ENCODE results near the gene IL36B. TPM values are rescaled to one million over a fixed set of nuclear protein-coding genes. Genes with fewer than 3 reads are reported as not detected.

IL36B gene
- total RNA-seq, 4 donors from 2014 or later, result not detected

DNA sequence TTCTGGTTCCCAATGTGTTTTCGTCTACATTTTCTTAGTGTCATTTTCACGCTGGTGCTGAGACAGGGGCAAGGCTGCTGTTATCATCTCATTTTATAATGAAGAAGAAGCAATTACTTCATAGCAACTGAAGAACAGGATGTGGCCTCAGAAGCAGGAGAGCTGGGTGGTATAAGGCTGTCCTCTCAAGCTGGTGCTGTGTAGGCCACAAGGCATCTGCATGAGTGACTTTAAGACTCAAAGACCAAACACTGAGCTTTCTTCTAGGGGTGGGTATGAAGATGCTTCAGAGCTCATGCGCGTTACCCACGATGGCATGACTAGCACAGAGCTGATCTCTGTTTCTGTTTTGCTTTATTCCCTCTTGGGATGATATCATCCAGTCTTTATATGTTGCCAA lies 67.6 kb downstream of the IL36B start:
- H3K27me3 ChIP-seq, result no peaks in the 10 kb centered on the region
- no peak for DNase-seq
- no peaks in the 10 kb centered on the region for H3K4me1 ChIP-seq
- no peaks in the 10 kb centered on the region for H3K36me3 ChIP-seq
- TF ChIP-seq, protein P1, sequence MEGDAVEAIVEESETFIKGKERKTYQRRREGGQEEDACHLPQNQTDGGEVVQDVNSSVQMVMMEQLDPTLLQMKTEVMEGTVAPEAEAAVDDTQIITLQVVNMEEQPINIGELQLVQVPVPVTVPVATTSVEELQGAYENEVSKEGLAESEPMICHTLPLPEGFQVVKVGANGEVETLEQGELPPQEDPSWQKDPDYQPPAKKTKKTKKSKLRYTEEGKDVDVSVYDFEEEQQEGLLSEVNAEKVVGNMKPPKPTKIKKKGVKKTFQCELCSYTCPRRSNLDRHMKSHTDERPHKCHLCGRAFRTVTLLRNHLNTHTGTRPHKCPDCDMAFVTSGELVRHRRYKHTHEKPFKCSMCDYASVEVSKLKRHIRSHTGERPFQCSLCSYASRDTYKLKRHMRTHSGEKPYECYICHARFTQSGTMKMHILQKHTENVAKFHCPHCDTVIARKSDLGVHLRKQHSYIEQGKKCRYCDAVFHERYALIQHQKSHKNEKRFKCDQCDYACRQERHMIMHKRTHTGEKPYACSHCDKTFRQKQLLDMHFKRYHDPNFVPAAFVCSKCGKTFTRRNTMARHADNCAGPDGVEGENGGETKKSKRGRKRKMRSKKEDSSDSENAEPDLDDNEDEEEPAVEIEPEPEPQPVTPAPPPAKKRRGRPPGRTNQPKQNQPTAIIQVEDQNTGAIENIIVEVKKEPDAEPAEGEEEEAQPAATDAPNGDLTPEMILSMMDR (IDR thresholded peaks at IDR 0.05), result no peak
- no peak for TF ChIP-seq POLR2A (IDR thresholded peaks at IDR 0.05)
- H3K9me3 ChIP-seq, result no peaks in the 10 kb centered on the region
- WGBS, 2 donors, result 91 to 92% methylated on average over 5 of the region's 5 CpGs
- intact Hi-C loops (cut with DNase I), result no loop called here
- H3K27ac ChIP-seq, result no peak overlapping the region
- H3K4me3 ChIP-seq (replicated peaks in 1 of 3), result no peak overlapping the region

DNA sequence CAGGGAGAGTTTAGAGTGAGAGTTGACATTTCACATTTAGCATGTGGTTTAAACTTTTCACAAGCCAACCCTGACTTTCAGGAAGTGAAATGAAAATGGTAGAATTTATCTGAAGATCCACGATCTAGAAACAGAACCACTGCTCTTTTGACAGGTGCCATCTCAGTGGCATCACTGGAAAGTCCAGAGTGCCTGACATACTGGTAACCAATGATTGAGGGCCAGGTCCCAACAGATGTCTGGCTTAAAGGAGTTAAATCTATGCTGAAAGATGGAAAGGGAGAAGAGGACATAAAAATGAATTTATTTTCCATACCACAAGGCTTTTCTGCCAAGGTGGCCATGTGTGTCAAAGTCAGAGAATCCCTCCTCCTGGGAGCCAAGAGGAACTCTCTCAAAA lies 72.1 kb downstream of the IL36B start:
- intact Hi-C loops (cut with DNase I), result no loop called here
- Histone ChIP-seq H3K4me3 (replicated peaks in 1 of 3) (no peak overlapping the region), H3K36me3 (no peaks in the 10 kb centered on the region), H3K27ac (no peak overlapping the region), H3K9me3 (no peaks in the 10 kb centered on the region), H3K27me3 (no peaks in the 10 kb centered on the region), H3K4me1 (no peaks in the 10 kb centered on the region)
- DNase-seq, result no peak
- no peak for TF ChIP-seq POLR2A (IDR thresholded peaks at IDR 0.05)
- TF ChIP-seq, protein P1 (IDR thresholded peaks at IDR 0.05), result no peak
- 48 to 72% methylated on average over 1 of the region's 1 CpG for WGBS, 2 donors

DNA sequence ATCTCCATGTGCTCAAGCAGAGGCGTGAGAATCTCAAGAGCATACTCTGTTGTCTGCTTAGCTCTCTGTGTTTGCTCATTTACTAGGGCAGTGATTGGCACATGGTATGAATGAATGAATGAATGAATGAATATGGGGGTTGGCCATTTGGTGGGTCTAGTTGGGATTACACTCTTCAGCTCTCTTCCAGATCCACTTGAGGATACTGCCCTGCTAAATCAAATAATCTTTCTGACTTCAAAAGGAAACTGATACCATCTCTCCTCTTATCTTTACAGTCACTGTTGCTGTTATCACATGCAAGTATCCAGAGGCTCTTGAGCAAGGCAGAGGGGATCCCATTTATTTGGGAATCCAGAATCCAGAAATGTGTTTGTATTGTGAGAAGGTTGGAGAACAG lies 72.9 kb downstream of the IL36B start:
- intact Hi-C loops (cut with DNase I), result no loop called here
- no peak overlapping the region for H3K4me3 ChIP-seq (replicated peaks in 1 of 3)
- no peaks in the 10 kb centered on the region for H3K27me3 ChIP-seq
- H3K27ac ChIP-seq, result no peak overlapping the region
- no peaks in the 10 kb centered on the region for H3K4me1 ChIP-seq
- DNase-seq, result no peak
- TF ChIP-seq, protein P1 (IDR thresholded peaks at IDR 0.05), result no peak
- TF ChIP-seq POLR2A (IDR thresholded peaks at IDR 0.05), result no peak
- no peaks in the 10 kb centered on the region for H3K9me3 ChIP-seq
- 80 to 92% methylated on average over 1 of the region's 1 CpG for WGBS, 2 donors
- no peaks in the 10 kb centered on the region for H3K36me3 ChIP-seq

DNA sequence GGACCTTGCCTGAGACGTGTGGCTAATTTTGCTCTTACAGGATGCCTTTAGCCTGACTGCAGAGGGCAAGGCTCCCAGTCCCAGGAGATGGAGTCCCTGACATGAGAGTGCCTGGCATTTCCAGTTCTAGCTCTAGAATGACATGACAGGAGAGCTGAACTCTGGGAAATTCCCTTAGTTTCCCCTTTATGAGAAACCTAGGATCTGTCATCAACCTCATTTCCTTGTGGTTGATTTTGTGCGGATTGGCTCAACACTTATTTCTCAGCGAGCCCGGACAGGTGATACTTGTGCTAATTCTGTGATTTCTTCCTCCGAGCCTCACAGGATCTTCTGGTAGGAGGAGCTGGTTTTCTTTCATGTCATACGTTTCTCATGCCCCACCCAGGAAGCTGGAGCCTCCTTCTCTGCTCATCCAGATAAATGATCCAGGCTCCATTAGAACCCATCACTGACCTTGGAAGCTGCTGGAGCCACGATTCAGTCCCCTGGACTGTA lies 75.1 kb downstream of the IL36B start, which contains the start of gene IL36G:
Gene IL36G (plus strand): TSS at position 448 of the 498 bp plus-strand sequence. CDS start 633 bp downstream, outside the sequence.
- Histone ChIP-seq H3K27me3 (no peaks in the 10 kb centered on the region), H3K36me3 (no peaks in the 10 kb centered on the region), H3K4me3 (replicated peaks in 1 of 3) (no peak within 1 kb of the TSS), H3K4me1 (peaks cover 0 to 3% of the 10 kb centered on the region in 2 donors), H3K9me3 (no peaks in the 10 kb centered on the region), H3K27ac (no peak within 1 kb of the TSS)
- DNase-seq, result no peak
- 72 to 84% methylated on average over 7 of the region's 7 CpGs for WGBS, 2 donors
- TF ChIP-seq POLR2A (IDR thresholded peaks at IDR 0.05), result no peak
- TF ChIP-seq, protein P1 (IDR thresholded peaks at IDR 0.05), result no peak
- intact Hi-C loops (cut with DNase I), result no loop called here

Small RNAs within 50 kb of the gene (small RNA-seq; reads per million reads assigned to genes)
- gene HMGN2P23 (not detected), gene RNU6-1180P (not detected)

Other genes with a start within 250 kb of the IL36B start
- 1 to 10 TPM in 1 of 4 donors, under 1 TPM in 1, not detected in 2; 0.27 to 1.3 TPM for gene IL1B, start 216.1 kb downstream of the IL36B start, total RNA-seq
- gene IL37, start 141.7 kb downstream of the IL36B start, total RNA-seq, result not detected
- not detected for gene IL36G, start 74.9 kb downstream of the IL36B start, total RNA-seq
- gene IL36A, start 47.4 kb downstream of the IL36B start, total RNA-seq, result not detected
- gene IL36RN, start 6.3 kb upstream of the IL36B start, total RNA-seq, result not detected
- gene IL1F10, start 15.1 kb upstream of the IL36B start, total RNA-seq, result not detected
- 1 to 10 TPM in 2 of 4 donors, under 1 TPM in 1, not detected in 1; 0.67 to 1.3 (median 1.3) TPM for gene IL1RN, start 74.7 kb upstream of the IL36B start, total RNA-seq
- 100 to 1,000 TPM in 3 of 4 donors, 10 to 100 TPM in 1; 63.7 to 136 (median 111) TPM for gene PSD4, start 121.1 kb upstream of the IL36B start, total RNA-seq
- gene PAX8, start 226.1 kb upstream of the IL36B start, total RNA-seq, result 1,000 to 10,000 TPM; 1,318 to 2,156 (median 1,767) TPM